HCEC 1CT (cell line): Measurements from ENCODE around the gene AMBP.
"Not testable (repeated sequence)": the region's sequence is repeated elsewhere in the genome, so short reads cannot be mapped to it uniquely, and the experiment has no call there.

ENCODE experiments used
- DNase-seq: peaks from one replicate; pipeline ENCODE4 v3.0.0-alpha.2; 2017

AMBP gene

GRCh38 chr9:114050226-114050568 is 27.9 kb downstream of the AMBP start:
- no peak for DNase-seq

DNA sequence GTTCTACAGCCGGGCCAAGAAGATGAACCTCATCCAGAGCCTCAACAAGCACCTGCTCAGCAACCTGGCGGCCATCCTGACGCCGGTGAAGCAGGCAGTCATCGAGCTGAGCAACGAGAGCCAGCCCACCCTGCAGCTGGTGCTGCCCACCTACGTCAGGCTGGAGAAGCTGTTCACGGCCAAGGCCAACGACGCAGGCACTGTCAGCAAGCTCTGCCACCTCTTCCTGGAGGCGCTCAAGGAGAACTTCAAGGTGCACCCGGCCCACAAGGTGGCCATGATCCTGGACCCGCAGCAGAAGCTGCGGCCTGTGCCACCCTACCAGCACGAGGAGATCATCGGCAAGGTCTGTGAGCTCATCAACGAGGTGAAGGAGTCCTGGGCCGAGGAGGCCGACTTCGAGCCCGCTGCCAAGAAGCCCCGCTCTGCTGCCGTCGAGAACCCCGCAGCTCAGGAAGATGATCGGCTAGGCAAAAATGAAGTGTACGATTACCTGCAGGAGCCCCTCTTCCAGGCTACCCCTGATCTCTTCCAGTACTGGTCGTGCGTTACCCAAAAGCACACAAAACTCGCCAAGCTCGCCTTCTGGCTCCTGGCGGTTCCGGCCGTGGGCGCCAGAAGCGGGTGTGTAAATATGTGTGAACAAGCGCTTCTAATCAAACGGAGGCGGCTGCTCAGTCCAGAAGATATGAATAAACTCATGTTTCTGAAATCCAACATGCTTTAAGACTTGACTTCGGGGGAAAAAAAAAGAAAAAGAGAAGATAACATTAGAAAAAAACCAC is 28.5 kb downstream of the AMBP start:
- no peak for DNase-seq

- no peak for DNase-seq
Observed at GRCh38 chr9:114048533-114049415, 29.3 kb downstream of the AMBP start.

GRCh38 chr9:114047717-114048116 is 30.4 kb downstream of the AMBP start:
- no peak for DNase-seq

DNA sequence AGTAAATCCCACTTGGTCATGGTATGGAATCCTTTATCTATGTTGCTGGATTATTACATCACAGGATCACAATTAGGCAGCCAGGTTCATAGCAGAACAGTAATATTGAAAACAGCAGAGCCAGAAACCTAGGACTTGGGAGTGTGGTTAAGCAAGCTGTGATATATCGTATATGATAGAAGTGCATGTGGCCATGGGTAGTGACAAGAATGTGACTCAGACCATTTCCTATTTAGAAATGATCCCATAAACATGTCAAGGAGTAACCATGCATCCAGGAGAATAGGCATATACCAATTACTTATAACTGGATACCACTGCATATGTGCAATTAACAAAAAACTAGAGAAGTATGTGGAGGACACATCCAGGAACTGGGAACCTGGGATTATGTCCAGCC is 31.2 kb downstream of the AMBP start:
- peak; percentile 39 for DNase-seq

DNA sequence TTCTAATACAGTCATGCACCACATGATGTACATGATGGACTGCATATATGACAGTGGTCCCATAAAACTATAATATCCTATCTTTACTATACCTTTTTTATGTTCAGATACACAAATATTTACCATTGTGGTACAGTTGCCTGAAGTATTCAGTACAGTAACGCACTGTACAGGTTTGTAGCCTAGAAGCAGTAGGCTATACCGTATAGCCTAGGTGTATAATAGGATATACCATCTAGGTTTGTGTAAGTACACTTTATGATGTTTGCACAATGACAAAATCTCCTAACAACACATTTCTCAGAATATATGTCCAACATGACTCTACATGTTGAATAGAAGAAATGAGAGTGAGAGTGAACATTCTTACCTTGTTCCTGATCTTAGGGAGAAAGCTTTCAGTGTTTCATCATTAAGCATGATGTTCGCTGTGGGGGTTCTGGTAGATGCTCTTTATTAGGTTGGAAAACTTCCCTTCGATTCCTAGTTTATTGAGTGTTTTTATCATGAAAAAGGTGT is 31.8 kb downstream of the AMBP start:
- DNase-seq: no peak

DNA sequence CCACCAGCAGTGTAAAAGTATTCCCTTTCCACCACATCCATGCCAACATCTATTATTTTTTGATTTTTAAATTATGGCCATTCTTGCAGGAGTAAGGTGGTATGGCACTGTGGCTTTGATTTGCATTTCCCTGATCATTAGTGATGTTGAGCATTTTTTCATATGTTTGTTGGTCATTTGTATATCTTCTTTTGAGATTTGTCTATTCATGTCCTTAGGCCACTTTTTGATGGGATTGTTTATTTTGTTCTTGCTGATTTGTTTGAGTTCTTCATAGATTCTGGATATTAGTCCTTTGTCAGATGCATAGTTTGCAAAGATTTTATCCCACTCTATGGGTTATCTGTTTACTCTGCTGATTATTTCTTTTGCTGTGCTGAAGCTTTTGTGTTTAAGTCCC is 34.4 kb downstream of the AMBP start:
- DNase-seq: not testable (repeated sequence)

GRCh38 chr9:114039484-114039883 is 38.6 kb downstream of the AMBP start:
- DNase-seq: no peak

- no peak for DNase-seq
Observed at GRCh38 chr9:114038724-114039313, 39.3 kb downstream of the AMBP start.

- no peak for DNase-seq
Observed at GRCh38 chr9:114037961-114038723, 40.0 kb downstream of the AMBP start.

DNA sequence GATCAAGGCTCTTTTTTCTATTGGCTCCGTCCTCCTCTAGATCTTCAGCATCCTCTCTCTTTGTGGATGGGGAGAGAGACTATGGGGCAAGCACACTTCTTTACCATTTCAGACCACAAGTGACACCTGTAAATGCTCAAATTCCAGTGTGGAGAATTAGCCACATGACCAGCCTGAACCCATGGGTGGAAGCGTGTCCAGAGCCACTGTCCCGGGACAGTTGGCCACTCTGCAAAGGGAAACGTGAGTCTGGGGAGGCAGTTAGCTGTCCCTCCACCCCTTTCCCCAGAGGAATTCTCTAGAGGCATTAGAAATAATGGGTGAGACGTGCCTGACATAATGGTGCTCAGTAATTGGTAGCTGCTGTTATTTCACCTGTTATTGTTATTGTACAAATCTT is 40.9 kb downstream of the AMBP start:
- DNase-seq: no peak

- no peak for DNase-seq
Observed at GRCh38 chr9:114035845-114036801, 42.0 kb downstream of the AMBP start.

GRCh38 chr9:114035221-114035844 is 42.8 kb downstream of the AMBP start:
- DNase-seq: no peak

DNA sequence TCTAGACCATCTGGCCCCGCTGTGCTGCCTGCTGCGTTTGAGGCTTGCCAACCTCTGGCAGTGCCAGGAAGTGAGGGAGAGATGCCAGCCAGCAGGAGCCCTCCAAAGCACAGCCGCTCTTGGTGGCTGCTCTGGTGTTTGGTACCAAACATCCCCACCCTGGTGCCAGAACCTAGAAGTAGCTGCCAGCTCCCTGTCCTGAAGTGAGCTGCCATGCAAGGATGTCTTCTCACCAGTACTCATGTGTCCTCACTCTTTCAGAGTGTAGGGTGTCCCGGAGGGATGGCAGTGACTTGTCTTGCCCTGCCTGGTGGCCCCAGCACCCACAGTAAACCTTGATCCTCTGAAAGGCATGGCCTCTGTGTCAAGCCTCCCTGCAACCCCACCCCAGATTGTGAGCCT is 43.4 kb downstream of the AMBP start:
- no peak for DNase-seq

GRCh38 chr9:114034196-114034595 is 43.9 kb downstream of the AMBP start:
- no peak for DNase-seq

- no peak for DNase-seq
Observed at GRCh38 chr9:114033397-114034103, 44.5 kb downstream of the AMBP start.

DNA sequence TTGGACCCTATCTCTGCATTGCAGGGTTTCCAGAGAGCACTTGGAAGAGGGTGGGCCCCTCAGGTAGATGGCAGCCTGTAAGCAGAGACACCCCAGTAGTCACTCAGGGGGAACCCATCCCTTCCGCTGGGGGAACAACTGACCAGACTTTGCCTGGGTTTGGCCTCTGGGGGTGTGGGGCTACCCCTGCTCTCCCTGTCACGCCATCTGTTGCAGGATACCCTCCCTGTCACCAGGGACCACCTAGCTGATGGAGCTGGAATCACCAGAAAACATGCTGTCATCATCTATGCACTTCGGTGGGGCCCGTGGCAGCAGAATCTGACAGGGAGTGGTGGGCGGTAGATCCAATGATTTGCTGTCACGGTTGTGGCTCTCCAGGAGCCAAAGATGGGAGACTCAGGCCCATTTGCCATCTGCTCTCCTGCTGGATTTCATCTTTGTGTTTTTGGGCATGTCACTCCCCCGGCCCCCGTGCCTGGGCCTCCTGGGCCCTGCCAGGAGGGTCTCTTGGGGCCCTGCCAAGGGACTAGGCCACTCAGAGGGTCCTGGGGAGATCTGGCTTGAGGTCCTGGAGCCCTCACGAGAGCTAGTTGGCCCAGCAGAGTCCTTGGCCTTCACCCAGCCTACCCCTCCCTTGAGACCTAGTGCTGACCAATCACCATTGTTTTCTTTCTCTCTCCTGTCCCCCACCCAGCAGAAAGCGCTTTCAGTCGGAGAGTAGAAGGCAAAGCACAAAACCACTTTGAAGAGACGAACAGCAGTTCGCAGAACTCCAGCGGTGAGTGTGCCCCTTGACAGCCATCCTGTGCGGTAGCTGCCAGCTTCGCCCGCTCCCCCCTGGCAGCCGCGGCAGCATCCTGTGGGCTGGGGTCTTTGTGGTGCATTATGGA is 45.9 kb downstream of the AMBP start:
- DNase-seq: no peak

- no peak for DNase-seq
Observed at GRCh38 chr9:114031037-114031630, 47.0 kb downstream of the AMBP start.

GRCh38 chr9:114030364-114030763 is 47.7 kb downstream of the AMBP start:
- no peak for DNase-seq
